ENCODE results near the gene MYLK.

Gene MYLK

DNA sequence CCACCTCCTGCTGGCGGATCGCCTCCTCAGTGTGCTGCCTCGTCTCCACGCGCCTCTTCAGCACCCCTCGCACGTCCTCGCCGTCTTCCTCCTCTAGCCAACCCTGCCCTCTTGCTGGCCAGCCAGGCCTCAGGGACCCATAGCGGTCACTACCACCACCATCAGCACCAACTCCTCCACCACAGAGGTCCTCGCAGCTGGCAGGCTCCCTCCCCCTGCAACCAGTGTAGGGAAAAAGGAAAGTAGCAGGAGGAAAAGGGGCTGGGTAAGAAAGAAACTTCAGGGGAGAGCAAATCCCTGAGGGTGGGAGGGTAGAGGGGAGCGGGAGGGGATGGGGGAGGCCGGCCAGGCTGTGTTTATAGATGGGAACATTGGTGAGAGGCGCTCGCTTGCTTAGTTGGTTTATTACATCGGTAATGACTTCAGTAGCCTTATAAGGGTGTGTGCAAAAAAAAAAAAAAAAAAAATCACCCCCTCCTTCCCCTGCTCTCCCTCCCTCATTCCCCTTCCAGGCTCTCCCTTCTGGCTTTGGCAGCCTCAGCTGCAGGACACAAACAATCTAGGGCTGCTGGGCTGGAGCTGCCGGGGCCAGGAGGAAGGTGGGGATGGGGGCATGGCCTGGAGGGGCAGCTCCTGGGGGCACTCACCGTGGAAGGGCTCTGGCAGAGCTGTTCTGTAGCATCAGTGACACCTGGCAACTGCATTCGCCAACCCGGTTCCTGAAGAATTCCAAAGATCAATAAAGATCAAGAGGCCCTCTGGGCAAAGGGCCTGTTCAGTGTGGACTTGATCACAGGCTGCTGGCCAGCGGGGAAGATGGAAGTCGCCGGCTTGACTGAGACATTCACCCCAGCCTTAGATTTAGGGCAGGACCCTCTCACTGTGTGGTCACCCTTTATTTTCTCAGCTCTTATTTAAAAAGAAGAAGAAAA is 183.1 kb downstream of the MYLK start:
- DNase-seq (ENCODE audit: low read depth, low spot score), result no peak

GRCh38 chr3:123698813-123699212 is 185.3 kb downstream of the MYLK start:
- no peak for DNase-seq (ENCODE audit: low read depth, low spot score)

GRCh38 chr3:123696808-123697207 is 187.3 kb downstream of the MYLK start:
- DNase-seq (ENCODE audit: low read depth, low spot score), result no peak

DNA sequence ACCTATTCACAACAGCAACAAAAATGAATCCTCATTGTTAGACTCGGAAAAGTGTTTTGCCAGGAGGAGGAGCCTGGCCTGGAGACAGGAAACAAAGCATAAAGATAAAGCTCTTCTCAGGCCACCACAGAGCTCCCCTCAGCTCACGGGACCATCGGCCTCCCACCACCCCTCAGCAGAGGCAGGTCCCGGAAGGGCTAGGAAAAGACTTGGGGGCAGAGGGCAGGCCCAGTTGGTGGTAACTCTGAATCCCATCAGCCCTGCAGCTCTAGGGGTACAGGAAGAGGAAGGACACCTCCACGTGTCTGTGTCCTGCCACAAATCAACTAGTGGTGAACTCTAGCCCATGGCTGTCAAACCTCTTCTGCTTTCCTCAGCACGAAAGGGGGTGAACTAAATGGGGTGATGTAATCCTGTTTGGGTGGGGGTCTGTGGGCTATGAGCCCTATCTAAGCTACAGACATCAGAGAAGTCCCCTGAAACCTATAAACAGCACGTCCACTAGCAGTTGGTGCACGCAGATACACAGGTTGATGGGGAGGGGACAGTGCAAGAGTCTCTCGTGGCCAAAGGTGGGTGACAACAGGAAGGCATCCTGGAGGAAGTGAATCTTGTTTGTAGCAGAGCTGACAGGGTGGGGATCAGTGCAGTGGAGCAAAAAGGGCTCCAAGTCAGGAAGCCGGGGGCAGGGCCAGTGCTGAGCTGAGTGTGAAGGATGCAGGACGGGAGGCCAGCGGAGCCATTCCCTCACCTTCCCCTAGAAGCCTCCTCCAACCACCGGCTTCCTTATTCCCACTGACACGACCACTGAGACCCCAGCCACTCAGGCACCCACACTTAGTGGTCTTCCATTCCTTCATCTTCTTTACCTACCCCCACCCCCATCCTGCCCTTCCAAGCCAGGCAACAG is 188.1 kb downstream of the MYLK start:
- no peak for DNase-seq (ENCODE audit: low read depth, low spot score)

GRCh38 chr3:123695152-123695551 is 189.0 kb downstream of the MYLK start:
- no peak for DNase-seq (ENCODE audit: low read depth, low spot score)

- no peak for DNase-seq (ENCODE audit: low read depth, low spot score)
Measured at GRCh38 chr3:123694366-123695087, 189.6 kb downstream of the MYLK start.

GRCh38 chr3:123693584-123694190 is 190.4 kb downstream of the MYLK start:
- no peak for DNase-seq (ENCODE audit: low read depth, low spot score)

DNA sequence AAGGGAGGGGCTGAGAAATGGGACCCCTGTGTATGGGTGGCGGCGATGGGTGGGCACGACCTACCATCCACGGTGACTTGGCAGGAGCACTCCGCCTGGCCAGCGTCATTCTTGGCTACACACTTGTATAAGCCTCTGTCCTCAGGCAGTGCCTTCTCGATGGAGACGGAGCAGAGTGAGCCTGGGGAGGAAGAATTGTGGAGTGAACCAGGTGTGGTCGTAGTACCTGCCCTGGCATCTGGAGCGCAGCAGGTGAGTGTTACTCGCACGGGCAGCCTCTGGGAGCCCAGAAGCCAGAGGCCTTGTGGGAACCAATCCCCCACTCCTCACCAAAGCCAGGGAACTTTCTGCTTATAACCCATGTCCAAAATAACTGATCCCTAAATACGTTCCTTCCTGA is 191.5 kb downstream of the MYLK start:
- no peak for DNase-seq (ENCODE audit: low read depth, low spot score)

- no peak for DNase-seq (ENCODE audit: low read depth, low spot score)
Measured at GRCh38 chr3:123692041-123692440, 192.1 kb downstream of the MYLK start.

GRCh38 chr3:123689831-123690230 is 194.3 kb downstream of the MYLK start:
- DNase-seq (ENCODE audit: low read depth, low spot score), result no peak

DNA sequence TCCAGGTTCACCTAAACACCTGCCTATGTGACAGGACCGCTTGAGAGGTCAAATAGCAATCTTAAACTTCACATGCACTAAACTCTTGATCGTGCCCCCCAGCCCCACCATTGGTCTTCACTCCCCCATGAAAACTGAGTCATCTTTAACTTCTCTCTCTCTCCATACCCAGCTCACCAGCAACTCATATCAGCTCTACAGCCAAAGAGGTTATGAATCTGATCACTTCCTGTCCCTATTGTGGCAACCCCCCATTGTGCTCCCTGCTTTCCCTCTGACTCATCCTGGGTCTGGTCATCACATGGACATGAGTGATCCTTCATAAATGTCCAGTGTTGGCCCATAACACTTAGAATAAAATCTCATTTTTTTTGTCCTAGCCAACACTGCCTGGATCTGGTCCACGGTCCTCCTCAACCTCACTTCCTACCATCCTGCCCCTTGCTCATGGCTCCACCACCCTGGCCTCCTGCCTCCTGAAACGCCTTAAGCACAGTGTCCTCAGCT is 195.8 kb downstream of the MYLK start:
- DNase-seq (ENCODE audit: low read depth, low spot score), result no peak

- no peak for DNase-seq (ENCODE audit: low read depth, low spot score)
Measured at GRCh38 chr3:123687286-123687685, 196.8 kb downstream of the MYLK start.

DNA sequence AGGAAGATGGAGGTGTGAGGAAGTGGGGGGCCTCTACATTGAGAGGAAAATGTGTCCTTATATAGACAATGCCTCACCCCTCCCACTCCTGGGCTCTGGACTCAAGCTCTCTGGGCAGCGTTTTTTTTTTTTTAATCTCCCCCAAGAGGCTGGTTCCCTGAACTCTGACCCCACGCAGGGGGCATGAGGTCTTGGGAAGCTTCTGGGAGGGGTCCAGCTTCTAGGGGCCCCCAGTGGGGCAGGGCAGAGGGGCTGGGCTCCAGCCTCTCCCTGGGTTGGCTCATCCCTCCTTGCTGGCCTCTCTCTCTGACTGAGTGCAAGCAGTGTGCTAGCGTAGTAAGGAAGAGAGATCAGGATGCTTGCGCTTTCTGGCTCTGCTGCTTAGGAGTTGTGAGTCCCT is 197.9 kb downstream of the MYLK start:
- DNase-seq (ENCODE audit: low read depth, low spot score), result no peak

DNA sequence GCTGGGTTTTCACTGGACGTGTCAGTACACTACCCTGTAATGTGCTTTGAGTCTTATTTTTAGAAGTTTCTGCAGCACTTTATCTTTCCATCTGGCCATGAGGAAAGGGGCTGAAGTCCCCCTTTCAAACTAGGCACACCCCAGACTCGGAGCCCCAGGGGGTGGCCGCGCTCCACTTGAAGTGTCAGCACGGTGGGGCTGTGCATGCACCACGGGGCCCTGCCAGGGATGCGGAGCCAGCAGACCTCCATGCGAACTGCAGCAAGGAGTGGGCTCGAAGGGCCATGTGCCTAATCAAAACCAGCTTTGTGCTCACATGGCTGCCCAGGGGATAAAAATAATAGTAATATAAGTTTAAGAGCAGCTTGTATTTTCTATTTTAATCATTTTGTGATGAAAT is 198.4 kb downstream of the MYLK start:
- no peak for DNase-seq (ENCODE audit: low read depth, low spot score)

- DNase-seq (ENCODE audit: low read depth, low spot score), result no peak
Measured at GRCh38 chr3:123684636-123685035, 199.5 kb downstream of the MYLK start.

- no peak for DNase-seq (ENCODE audit: low read depth, low spot score)
Measured at GRCh38 chr3:123684209-123684608, 199.9 kb downstream of the MYLK start.

DNA sequence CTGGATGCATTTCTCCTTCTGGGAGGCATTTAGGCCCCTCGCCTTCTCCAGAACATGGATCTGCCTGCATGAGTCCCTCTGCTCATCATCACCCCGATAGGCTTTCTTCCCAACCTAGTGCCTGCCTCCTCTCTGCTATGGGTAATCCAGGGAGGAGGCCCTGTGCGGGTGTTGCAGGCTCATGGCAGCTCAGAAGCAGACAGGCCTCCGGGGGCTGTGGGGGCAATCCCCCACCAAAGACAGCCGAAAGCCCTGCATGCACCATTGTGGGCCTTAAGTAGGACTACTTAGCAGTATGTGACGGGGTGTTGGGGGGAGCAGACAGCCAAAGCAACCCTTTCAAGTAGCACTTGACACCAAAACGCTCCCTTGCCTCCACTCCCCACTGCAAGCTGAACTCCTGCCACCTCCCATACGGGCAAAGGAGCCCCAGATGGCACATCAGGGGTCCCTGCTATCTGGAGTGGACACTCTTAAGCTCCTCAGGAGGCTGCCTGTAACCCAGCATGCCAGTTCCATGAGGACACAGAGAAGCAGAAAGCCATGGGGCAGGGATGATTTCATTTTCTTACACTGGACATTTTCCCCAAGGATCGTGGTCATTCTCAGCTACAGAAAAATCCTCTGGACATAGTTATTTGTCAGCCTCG is 200.5 kb downstream of the MYLK start:
- no peak for DNase-seq (ENCODE audit: low read depth, low spot score)

GRCh38 chr3:123682781-123683504 is 201.2 kb downstream of the MYLK start:
- DNase-seq (ENCODE audit: low read depth, low spot score), result no peak

- no peak for DNase-seq (ENCODE audit: low read depth, low spot score)
Measured at GRCh38 chr3:123682302-123682701, 201.8 kb downstream of the MYLK start.

Measured in iPS DF 19.7 (cell line).